ENCODE results near the gene BAD. TPM values are rescaled to one million over a fixed set of nuclear protein-coding genes. Genes with fewer than 3 reads are reported as not detected.

Gene BAD
- total RNA-seq, 1 experiment from 2014 or later = 48.4 TPM

DNA sequence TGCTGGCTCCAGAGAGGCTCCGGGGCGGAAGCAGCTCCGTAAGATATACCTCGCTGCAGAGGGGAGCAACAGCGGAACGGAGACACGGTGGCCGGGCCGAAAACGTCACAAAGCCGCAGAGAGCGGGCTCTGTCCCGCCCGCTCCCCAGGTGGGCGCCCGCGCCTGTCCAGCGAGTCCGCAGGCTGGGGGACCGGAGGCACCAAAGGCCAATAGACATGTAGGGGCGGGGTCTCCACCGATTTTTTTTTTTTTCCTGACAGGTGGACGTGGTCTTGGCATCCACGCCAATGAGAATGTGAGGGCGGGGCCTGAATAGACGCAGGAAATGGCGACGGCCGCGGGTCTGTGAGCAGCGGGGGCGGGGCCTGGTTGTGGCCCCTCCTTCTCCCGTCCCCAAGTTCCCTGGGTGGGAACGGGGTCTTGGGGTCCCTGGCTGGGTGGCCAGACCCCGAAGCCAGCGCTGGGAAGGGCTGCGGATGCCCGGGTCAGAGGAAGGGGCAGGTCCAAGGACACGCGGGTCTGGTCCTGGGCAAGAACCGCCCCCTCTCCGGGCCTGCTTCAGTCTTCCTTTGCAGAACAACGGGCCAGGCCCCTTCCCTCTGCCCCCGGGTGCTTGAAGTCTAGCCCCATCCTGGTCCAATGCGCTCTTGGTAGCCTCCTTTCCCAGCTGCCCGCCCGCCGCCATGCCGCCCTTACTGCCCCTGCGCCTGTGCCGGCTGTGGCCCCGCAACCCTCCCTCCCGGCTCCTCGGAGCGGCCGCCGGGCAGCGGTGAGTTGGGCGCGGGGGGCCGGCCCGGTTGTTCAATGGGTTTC lies 54.1 kb downstream of the BAD start, which contains the start of gene DNAJC4:
Gene DNAJC4 (plus strand): TSS at position 378 of the 814 bp plus-strand sequence. CDS start 307 bp downstream, at position 685.
- H3K27me3 ChIP-seq (replicated peaks; ENCODE audit: insufficient read depth, low read depth, low read length, poor library complexity) = no peaks in the 10 kb centered on the region
- intact Hi-C loops (cut with micrococcal nuclease; ENCODE audit: unreplicated experiment) = no loop called here
- no peaks in the 10 kb centered on the region for H3K9me3 ChIP-seq (ENCODE audit: low read depth, low read length, poor library complexity, severe bottlenecking)
- no peaks in the 10 kb centered on the region for H3K36me3 ChIP-seq (ENCODE audit: insufficient read depth, low read length, poor library complexity, severe bottlenecking)
- peak; percentile 96 for DNase-seq (ENCODE audit: low spot score)
- peaks cover 26% of the 10 kb centered on the region for H3K4me1 ChIP-seq (ENCODE audit: insufficient read depth, low read length, poor library complexity, severe bottlenecking)
- ChIA-PET CTCF (interaction anchor here (0.6 kb wide), 1 partner anchor 23 kb away, joined by 3 read pairs; no protein-coding TSS in a partner anchor), POLR2A (ENCODE audit: low non-redundant PET) (interaction anchor here (0.5 kb wide), 1 partner anchor 79 kb away, joined by 3 read pairs; no protein-coding TSS in a partner anchor)
- H3K27ac ChIP-seq (ENCODE audit: low read depth, low read length, poor library complexity, severe bottlenecking) = peak within 1 kb of the TSS; percentile 70
- TF ChIP-seq CTCF (conservative IDR thresholded peaks at IDR 0.05; ENCODE audit: low read depth, low read length) (no peak), EZH2 (IDR thresholded peaks at IDR 0.05; ENCODE audit: borderline replicate concordance, low read depth, low read length, poor library complexity, severe bottlenecking) (no peak)
- no TSS peak for BruUV-seq (replicated peaks)
- peak within 1 kb of the TSS; percentile 54 for H3K4me3 ChIP-seq (ENCODE audit: low read depth, low read length, poor library complexity, severe bottlenecking)

GRCh38 chr11:64229744-64230170 lies 54.7 kb downstream of the BAD start:
- CTCF ChIA-PET = interaction anchor here (0.6 kb wide), 1 partner anchor 22 kb away, joined by 3 read pairs; no protein-coding TSS in a partner anchor
- no peak for TF ChIP-seq EZH2 (IDR thresholded peaks at IDR 0.05; ENCODE audit: borderline replicate concordance, low read depth, low read length, poor library complexity, severe bottlenecking)
- no peak for TF ChIP-seq CTCF (conservative IDR thresholded peaks at IDR 0.05; ENCODE audit: low read depth, low read length)
- H3K27ac ChIP-seq (ENCODE audit: low read depth, low read length, poor library complexity, severe bottlenecking) = peak overlapping the region; percentile 70

GRCh38 chr11:64229090-64229743 lies 55.2 kb downstream of the BAD start:
- intact Hi-C loops (cut with micrococcal nuclease; ENCODE audit: unreplicated experiment) = no loop called here
- ChIA-PET POLR2A (ENCODE audit: low non-redundant PET) (no interaction called here), CTCF (no interaction called here)
- peaks cover 5% of the 10 kb centered on the region for H3K36me3 ChIP-seq (ENCODE audit: insufficient read depth, low read length, poor library complexity, severe bottlenecking)
- no peak for DNase-seq (ENCODE audit: low spot score)
- BruUV-seq (replicated peaks) = no TSS peak
- no peaks in the 10 kb centered on the region for H3K27me3 ChIP-seq (replicated peaks; ENCODE audit: insufficient read depth, low read depth, low read length, poor library complexity)
- TF ChIP-seq EZH2 (IDR thresholded peaks at IDR 0.05; ENCODE audit: borderline replicate concordance, low read depth, low read length, poor library complexity, severe bottlenecking) (no peak), CTCF (conservative IDR thresholded peaks at IDR 0.05; ENCODE audit: low read depth, low read length) (no peak)
- peaks cover 30% of the 10 kb centered on the region for H3K4me1 ChIP-seq (ENCODE audit: insufficient read depth, low read length, poor library complexity, severe bottlenecking)
- H3K9me3 ChIP-seq (ENCODE audit: low read depth, low read length, poor library complexity, severe bottlenecking) = no peaks in the 10 kb centered on the region
- H3K27ac ChIP-seq (ENCODE audit: low read depth, low read length, poor library complexity, severe bottlenecking) = peak overlapping the region; percentile 70
- no peak overlapping the region for H3K4me3 ChIP-seq (ENCODE audit: low read depth, low read length, poor library complexity, severe bottlenecking)

More at GRCh38 chr11:64229744-64230170, 54.7 kb downstream of the BAD start:
- DNase-seq (ENCODE audit: low spot score) = no peak
- Histone ChIP-seq H3K4me3 (ENCODE audit: low read depth, low read length, poor library complexity, severe bottlenecking) (peak overlapping the region; percentile 54), H3K36me3 (ENCODE audit: insufficient read depth, low read length, poor library complexity, severe bottlenecking) (no peaks in the 10 kb centered on the region), H3K4me1 (ENCODE audit: insufficient read depth, low read length, poor library complexity, severe bottlenecking) (peaks cover 30% of the 10 kb centered on the region), H3K27me3 (replicated peaks; ENCODE audit: insufficient read depth, low read depth, low read length, poor library complexity) (no peaks in the 10 kb centered on the region), H3K9me3 (ENCODE audit: low read depth, low read length, poor library complexity, severe bottlenecking) (no peaks in the 10 kb centered on the region)
- intact Hi-C loops (cut with micrococcal nuclease; ENCODE audit: unreplicated experiment) = no loop called here
- POLR2A ChIA-PET (ENCODE audit: low non-redundant PET) = no interaction called here
- no TSS peak for BruUV-seq (replicated peaks)
